ENCODE results near the gene SLC35G6.
"Not testable (repeated sequence)": the region's sequence is repeated elsewhere in the genome, so short reads cannot be mapped to it uniquely, and the experiment has no call there.

SLC35G6 gene

DNA sequence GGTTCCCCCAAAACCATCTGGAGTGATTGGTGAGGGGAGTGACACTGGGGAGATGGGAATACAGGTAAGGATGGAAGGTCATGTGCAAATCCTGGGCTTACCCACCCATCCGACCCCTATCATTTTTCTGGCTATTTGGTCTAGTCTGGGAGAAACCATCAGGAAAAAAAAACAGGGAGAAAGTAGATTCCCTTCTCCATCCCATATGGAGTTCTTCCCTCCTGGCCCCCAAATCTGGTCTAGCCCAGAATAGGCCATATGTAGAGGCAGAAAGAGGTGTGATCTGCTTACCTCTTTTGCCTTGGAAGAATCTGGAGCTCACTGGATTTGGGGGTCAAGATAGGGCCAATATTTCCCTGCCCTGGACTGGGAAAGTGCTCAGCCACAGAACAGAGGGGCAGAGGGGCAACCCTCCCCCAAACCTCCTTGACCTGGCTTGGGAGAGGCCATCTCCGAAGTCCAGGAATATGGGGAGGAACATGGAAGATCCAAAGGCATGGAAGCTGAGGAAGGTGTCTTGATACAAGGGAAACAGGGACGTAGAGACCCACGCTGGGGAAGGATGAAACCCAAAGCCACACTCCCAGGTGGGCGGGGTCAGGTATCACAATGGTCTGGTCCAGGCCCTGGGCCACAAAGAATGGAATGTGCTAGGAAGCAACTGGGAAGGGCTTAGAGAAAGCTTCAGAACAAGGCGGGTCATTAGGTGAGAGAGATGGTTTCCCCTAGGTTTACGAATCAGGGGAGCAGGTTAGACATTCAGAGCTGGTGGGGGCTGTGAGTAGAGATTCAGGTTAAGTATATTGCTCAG, 20.2 kb upstream of the SLC35G6 start:
- DNase-seq: no peak

DNA sequence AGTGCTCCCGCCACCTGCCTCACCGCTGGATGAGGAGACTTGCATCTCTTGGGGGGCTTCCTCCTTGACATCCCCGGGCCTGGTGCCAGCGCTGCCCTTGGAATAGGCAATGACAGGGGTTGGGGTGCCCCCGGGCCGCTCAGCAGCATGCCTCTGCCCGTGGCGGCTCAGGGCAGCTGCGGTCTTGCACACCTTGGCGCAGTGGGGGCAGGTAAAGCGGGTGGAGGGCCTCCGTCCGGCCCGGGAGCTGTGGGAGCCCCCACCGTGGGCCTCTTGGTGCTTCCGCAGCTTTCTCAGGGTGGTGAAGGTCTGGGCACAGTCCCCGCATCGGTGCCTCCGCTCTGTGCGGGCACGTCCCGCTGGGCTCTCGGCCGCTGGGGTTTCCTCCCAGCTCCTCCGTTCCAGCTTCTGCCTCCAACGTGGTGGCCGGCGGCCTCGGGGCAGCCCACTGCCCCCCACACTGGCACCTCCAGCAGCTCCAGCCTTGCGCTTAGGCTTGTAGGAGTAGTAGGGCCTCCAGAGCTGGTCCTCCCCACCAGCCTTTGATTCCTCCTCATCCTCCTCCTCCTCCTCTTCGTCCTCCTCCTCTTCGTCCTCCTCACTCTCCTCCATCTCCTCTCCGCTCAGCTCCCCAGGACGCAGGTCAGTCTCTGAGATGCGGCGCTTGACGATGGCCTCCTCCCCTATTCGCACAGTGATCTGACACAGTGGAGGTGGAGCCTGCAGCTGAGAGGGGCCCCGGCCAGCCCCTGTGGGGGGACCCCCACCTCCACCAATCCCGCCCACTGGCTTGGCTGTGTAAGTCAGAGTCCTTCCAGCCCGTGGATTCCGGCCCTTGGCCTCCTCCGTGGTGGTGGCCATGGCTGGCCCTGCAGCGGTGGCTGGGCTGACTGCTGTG, 18.5 kb upstream of the SLC35G6 start:
- DNase-seq: no peak

GRCh38 chr17:7463372-7463846, 17.8 kb upstream of the SLC35G6 start:
- DNase-seq: no peak

DNA sequence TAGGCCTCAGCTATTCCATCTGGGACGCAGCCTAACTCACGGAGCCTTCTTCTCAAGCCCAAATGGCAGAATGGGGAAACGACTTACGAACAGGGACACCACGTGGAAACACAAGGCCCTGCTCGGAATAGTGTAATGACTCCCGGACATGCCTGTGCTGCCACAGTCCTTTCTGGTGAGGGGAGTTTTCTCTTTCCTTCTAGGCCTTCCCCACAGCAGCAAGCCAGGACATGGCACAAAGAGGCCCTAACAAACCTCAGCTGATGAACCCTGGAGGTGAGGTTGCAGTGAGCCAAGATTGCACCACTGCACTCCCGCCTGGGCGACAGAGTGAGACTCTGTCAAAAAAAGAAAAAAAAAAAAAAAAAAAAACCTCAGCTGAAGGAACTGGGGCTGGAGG, 17.2 kb upstream of the SLC35G6 start:
- no peak for DNase-seq

GRCh38 chr17:7465597-7466275, 15.5 kb upstream of the SLC35G6 start:
- DNase-seq: no peak

GRCh38 chr17:7466318-7466638, 15.0 kb upstream of the SLC35G6 start:
- no peak for DNase-seq

GRCh38 chr17:7466639-7467341, 14.5 kb upstream of the SLC35G6 start:
- DNase-seq: no peak

- no peak for DNase-seq
Measured at GRCh38 chr17:7467498-7467897, 13.7 kb upstream of the SLC35G6 start.

DNA sequence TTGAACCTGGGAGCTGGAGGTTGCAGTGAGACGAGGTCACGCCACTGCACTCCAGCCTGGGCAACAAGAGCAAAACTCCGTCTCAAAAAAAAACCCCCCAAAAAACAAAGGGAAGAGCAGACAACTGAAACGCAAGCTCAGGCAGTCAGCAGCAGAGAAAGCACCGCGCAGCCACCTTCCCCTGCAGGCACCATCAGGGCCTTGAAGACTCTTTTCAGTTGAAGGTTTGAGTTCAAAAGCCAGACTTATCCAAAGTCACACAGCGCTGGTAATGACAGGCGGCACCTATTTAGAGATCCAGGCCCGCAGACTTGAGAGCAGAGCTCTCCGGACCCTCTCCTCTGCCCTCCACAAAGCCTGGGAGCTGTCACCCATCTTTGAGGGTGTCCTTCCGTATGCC, 13.0 kb upstream of the SLC35G6 start:
- no peak for DNase-seq

GRCh38 chr17:7468804-7469389, 12.3 kb upstream of the SLC35G6 start:
- DNase-seq: no peak

DNA sequence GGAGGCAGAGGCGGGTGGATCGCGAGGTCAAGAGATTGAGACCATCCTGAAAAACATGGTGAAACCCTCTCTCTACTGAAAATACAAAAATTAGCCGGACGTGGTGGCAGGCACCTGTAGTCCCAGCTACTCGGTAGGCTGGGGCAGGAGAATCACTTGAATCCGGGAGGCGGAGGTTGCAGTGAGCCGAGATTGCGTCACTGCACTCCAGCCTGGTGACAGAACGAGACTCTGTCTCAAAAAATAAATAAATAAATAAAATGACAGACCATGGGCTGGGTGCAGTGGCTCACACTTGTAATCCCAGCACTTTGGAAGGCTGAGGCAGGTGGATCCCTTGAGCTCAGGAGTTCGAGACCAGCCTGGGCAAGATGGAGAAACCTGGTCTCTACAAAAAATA, 11.4 kb upstream of the SLC35G6 start:
- not testable (repeated sequence) for DNase-seq

DNA sequence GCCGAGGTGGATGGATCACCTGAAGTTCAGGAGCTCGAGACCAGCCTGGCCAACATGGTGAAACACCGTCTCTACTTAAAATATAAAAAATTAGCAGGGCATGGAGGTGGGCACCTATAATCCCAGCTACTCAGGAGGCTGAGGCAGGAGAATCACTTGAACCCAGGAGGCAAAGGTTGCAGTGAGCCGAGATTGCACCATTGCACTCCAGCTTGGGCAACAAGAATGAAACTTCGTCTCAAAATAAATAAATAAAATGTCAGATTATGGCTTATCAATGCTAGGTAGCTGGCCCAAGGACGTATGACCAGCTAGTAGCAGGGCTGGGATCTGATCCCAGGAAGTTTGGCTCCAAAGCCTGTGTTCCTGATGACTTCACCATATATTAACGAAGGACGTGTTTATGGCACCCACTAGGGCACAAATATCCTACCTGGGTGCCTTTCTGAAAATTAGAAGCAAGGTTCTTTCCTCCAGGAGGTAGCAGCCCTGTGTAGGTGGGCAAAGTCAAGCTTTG, 10.7 kb upstream of the SLC35G6 start:
- not testable (repeated sequence) for DNase-seq

DNA sequence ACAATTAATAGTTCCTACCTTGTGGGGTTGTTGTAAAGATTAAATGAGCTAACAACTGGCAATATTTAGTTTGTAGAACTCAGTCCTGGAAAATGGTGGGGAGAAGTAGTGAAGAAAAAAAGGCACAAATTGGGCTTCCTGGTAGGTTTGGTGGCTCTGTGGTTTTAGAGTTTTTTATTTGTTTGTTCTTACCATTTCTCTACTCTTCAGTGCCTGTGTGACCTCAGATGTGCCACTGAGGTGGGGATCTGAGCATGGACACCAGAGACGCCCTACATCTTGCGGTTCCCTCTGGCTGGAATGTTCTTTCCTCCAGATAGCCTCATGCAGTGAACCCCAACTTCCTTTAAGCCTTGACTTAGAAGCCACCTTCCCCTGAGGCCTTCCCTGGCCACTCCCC, 9.5 kb upstream of the SLC35G6 start:
- DNase-seq: no peak

- DNase-seq: not testable (repeated sequence)
Measured at GRCh38 chr17:7474767-7475166, 6.5 kb upstream of the SLC35G6 start.

DNA sequence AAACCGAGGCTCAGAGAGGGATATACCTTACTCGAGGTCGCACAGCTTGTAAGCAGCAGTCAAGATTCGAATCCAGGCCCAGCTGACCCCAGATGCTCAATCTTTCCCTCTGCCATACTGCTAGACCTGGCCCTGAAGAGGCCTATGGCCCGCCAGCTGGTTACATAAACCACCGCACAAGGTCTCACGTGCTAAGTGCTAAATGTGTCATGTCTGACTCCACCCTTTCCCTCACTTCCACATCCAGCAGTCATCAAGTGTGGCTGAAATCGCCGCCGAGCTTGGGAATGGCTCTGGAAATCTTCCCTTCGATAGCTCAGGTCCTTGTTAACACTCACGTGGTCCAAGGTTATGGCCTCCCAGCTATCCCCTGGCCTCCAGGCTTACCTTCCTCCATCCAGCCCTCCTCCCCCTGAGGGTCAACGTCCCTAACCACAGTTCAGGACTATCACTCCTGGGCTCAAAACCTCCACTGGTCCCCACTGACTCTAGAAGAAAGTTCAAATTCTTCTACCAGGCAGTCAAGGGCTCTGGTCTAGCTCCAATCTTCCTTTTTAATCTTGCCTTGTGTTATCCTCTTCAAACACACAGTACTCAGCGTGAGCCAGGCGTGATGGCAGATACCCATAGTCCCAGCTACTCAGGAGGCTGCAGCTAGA, 5.4 kb upstream of the SLC35G6 start:
- DNase-seq: no peak

- DNase-seq: no peak
Measured at GRCh38 chr17:7476494-7476893, 4.8 kb upstream of the SLC35G6 start.

GRCh38 chr17:7476951-7477350, 4.3 kb upstream of the SLC35G6 start:
- no peak for DNase-seq

DNA sequence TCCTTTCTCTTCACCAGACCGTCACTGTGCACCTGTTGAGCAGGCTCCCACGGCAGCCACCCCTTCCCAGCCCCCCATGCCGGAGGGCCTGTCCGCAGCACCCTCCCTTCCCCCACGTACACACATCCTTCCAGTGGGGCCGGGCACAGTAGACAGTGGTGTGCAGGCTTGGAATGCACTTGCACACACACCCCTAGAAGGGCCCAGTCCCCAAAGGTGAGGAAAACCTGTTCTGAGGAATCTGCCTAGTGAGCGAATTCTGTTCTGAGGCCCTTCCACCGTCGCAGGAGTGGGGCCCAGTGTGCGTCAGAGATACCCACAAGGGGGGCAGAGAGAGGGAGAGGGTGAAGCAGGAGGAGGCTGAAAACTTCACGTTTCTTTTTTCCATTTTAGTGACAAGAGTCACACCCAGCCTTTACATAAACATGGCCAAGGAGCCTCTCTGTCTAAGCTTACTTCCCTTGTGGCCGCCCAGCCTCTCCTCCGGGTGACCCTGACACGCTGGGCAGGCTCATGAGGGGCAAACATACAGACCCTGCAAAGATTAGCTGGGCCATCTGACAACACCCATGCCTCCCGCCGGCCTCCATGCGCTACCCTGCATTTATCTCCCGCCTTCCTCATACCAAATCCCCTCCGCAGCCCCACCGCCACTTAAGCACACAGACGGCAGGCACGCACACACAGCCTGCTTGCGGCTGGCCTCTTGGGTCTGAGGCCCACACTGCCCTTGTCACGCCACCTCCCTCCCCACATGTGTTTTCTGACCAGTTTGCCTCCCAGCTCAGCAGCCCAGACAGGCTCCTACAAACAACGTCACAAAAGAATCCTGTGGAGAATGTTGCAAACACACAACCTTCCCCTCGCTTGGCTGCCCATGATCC, 3.6 kb upstream of the SLC35G6 start:
- DNase-seq: no peak

DNA sequence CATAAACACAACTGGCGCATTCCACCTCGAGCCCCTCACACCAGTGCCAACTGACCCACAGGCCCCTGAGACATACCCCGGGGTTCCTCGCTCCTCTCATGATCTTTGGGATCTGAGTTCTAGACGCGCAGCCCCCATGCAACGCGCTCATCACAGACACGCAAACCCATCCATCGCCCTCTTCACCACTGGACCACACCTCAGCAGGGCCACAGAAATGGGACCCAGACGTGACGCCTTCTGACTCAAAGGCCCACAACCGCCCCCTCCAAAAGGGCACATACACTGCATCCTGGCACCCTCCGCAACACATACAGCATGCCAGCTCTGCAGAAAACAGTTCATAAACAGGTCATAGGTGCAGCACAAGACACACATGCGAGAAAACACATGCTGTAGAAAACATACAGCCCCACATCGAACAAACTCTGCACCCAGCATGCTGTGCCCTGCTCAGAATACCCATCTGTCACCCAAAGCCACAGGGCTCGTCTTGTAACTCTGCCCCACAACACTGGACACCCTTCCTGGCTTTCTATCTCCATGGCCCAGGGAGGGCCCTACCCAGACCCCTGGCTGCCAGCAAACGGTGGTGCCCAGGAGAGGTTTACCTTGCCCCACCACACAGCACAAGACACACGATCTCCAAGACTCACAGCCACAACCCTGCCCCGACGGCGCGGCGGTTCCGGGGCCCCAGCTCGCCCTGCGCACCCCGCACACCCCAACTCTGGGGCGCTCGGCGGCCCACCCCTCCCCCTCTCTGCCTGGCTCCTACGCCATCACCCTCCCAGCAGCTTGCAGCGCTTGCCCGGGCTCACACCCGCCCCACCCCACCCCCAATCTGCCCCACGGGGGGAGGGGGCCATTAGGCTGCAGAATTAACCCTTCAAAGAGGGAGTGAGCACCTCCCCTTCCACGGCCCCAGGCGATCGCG, 2.7 kb upstream of the SLC35G6 start:
- no peak for DNase-seq

Data from NCI-H1436 treated with DMSO at 0.1 percent for 48 hours (cell line).